ENCODE measurements around the gene RPN2.

The RPN2 gene

GRCh38 chr20:37270576-37271420 lies 91.7 kb downstream of the RPN2 start:
- DNase-seq: no peak

- DNase-seq: no peak
These were observed 92.3 kb downstream of the RPN2 start for GRCh38 chr20:37271421-37271768.

GRCh38 chr20:37273988-37274387 lies 94.9 kb downstream of the RPN2 start:
- DNase-seq: no peak

- no peak for DNase-seq
These were observed 95.9 kb downstream of the RPN2 start for GRCh38 chr20:37274851-37275524.

GRCh38 chr20:37276494-37277252 lies 97.5 kb downstream of the RPN2 start:
- DNase-seq: no peak

GRCh38 chr20:37277253-37277593 lies 98.1 kb downstream of the RPN2 start:
- DNase-seq: no peak

- DNase-seq: no peak
These were observed 99.9 kb downstream of the RPN2 start for GRCh38 chr20:37278966-37279590.

- DNase-seq: no peak
These were observed 100.7 kb downstream of the RPN2 start for GRCh38 chr20:37279820-37280219.

GRCh38 chr20:37280403-37280802 lies 101.3 kb downstream of the RPN2 start:
- no peak for DNase-seq

- DNase-seq: no peak
These were observed 103.4 kb downstream of the RPN2 start for GRCh38 chr20:37282556-37282955.

- no peak for DNase-seq
These were observed 104.5 kb downstream of the RPN2 start for GRCh38 chr20:37283530-37284195.

- no peak for DNase-seq
These were observed 105.6 kb downstream of the RPN2 start for GRCh38 chr20:37284691-37285161.

- DNase-seq: no peak
These were observed 106.7 kb downstream of the RPN2 start for GRCh38 chr20:37285664-37286374.

GRCh38 chr20:37288091-37288490 lies 109.0 kb downstream of the RPN2 start:
- no peak for DNase-seq

GRCh38 chr20:37290158-37290810 lies 111.2 kb downstream of the RPN2 start:
- no peak for DNase-seq
